GM19099 (cell line): ENCODE data around the gene HAUS3.

ENCODE experiments used
- POLR2A ChIP-seq: IDR thresholded peaks from 3 replicates; pipeline ENCODE4 v1.6.1; 2011; ENCODE audit warnings: low read depth; ENCODE audit not compliant: insufficient read length; ENCODE audit errors: extremely low read depth

The HAUS3 gene

GRCh38 chr4:2281575-2282343, 39.8 kb upstream of the HAUS3 start:
- no peak for TF ChIP-seq POLR2A

- no peak for TF ChIP-seq POLR2A
Measured at GRCh38 chr4:2280531-2281300, 38.8 kb upstream of the HAUS3 start.

GRCh38 chr4:2277956-2278355, 36.0 kb upstream of the HAUS3 start:
- TF ChIP-seq POLR2A: no peak

- no peak for TF ChIP-seq POLR2A
Measured at GRCh38 chr4:2276581-2277325, 34.8 kb upstream of the HAUS3 start.

GRCh38 chr4:2275546-2276251, 33.8 kb upstream of the HAUS3 start:
- no peak for TF ChIP-seq POLR2A

GRCh38 chr4:2274320-2275043, 32.6 kb upstream of the HAUS3 start:
- TF ChIP-seq POLR2A: no peak

- TF ChIP-seq POLR2A: no peak
Measured at GRCh38 chr4:2273657-2274319, 31.9 kb upstream of the HAUS3 start.

- TF ChIP-seq POLR2A: no peak
Measured at GRCh38 chr4:2273221-2273620, 31.3 kb upstream of the HAUS3 start.

- TF ChIP-seq POLR2A: no peak
Measured at GRCh38 chr4:2272828-2273120, 30.9 kb upstream of the HAUS3 start.

- TF ChIP-seq POLR2A: no peak
Measured at GRCh38 chr4:2272026-2272827, 30.3 kb upstream of the HAUS3 start.

- no peak for TF ChIP-seq POLR2A
Measured at GRCh38 chr4:2271279-2272025, 29.5 kb upstream of the HAUS3 start.

- TF ChIP-seq POLR2A: no peak
Measured at GRCh38 chr4:2270341-2271165, 28.6 kb upstream of the HAUS3 start.
